GM19193 (cell line): ENCODE measurements around the gene CA7.

Experiments used
- POLR2A ChIP-seq: IDR thresholded peaks from 4 replicates; pipeline ENCODE4 v1.6.1; 2011; ENCODE audit not compliant: insufficient read depth, insufficient read length; ENCODE audit errors: extremely low read depth

Gene CA7

GRCh38 chr16:66840883-66841282, 3.3 kb upstream of the CA7 start:
- TF ChIP-seq POLR2A: no peak

DNA sequence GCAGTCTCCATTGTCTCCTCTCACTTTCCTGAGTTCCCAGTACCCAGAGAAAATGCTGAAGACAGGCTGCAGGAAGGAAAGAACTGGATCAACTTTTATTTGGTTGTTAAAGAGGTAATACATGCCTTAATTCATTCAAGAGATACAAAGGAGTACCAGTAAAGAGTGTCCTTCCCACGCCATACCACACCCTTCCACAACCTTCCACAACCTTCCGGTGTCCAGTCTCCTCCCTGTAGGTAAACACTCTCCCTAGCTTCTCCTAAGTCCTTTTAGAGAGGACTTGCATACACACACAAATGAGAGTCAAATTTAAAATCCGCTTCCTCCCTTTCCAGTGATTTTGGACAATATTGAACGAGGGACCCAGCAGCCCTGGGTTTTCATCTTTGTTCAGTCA, 2.8 kb upstream of the CA7 start:
- TF ChIP-seq POLR2A: no peak

DNA sequence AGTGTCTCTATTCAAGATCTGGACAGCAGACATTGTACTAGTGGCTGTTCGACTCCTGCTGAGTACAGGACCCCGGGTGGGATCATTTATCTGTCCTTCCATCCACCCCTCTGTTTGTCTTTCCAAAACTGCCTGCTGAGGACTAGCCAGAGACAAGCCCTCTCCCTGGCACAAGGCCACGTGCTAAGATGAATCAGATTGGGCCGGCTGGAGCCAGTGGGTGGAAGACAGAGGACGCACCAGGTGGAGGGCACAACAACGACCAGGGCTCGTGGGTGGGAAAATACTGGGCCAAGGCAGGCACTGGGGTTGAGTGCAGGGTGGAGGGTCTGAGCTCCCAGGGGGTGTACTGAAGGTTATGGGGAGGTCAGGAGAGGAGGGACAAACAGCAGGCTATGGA, 1.4 kb upstream of the CA7 start:
- TF ChIP-seq POLR2A: no peak

- no peak for TF ChIP-seq POLR2A
Observed at GRCh38 chr16:66843191-66843590, 1.0 kb upstream of the CA7 start.

DNA sequence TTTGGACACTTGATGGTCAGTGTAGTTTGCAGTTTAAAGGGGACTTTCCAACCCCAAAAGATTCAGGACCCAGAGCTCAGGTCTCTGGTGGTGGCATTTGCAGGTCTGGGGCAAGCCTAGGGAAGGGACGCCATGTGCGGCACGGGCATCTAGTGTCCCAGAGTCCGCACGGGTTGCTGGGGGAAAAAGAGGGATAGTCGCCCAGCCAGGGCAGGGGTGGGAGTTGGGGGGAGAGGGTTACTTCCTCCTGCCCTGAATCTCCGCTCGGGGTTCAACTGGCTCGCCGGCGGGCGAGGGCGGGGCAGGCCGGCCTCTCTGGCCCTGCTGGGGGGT, 239 bp upstream of the CA7 start:
- TF ChIP-seq POLR2A: no peak

DNA sequence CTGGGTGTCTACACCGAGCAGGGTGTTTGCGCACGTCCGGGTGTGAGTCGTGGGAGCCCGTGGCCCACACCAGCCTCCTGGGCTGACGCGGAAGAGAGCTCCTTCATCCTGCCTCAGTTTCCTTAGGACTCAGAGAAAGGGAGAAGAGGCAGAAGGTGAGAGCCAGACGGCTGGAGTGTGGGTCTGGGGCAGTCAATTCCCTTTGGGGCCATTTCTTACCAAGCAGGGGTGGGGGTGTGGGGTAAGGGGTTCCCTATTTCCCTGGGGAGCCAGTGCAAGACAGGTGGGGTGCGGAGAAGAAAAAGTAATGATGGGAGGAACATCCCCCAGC, 831 bp downstream of the CA7 start:
- TF ChIP-seq POLR2A: no peak

GRCh38 chr16:66845791-66846221, 1.6 kb downstream of the CA7 start:
- TF ChIP-seq POLR2A: no peak

GRCh38 chr16:66846266-66846665, 2.1 kb downstream of the CA7 start:
- no peak for TF ChIP-seq POLR2A

DNA sequence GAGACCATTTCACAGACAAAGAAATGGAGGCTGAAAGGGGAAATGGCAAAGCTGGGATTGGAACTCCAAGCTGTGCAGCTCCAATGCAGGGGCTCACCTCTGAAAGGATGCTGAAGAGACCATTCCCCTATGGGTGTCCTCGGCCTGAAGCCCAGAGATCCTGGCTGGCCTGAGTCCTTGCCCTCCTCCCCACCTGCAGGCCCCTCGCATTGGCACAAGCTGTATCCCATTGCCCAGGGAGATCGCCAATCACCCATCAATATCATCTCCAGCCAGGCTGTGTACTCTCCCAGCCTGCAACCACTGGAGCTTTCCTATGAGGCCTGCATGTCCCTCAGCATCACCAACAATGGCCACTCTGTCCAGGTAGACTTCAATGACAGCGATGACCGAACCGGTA, 2.6 kb downstream of the CA7 start:
- TF ChIP-seq POLR2A: no peak

GRCh38 chr16:66847533-66848067, 3.4 kb downstream of the CA7 start:
- TF ChIP-seq POLR2A: no peak

DNA sequence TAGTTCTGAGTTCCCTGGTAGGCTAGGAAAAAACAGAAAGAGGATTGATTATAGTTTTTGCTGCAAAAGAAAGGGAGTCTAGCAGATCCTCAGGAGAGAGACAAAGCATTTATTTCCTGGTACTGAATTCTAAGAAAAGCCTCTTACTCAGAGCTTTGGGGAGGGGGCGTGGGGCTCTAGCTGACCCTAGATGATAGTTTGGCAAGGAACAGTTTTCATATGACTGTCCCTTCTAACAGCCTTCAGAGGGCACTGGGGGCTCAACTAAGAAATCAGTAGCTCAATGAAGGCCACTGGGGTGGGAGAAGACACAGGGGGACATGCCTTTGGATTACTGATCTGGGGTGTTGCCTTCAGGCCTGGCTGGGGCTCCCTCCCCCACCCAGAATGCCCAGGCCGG, 4.0 kb downstream of the CA7 start:
- no peak for TF ChIP-seq POLR2A

- TF ChIP-seq POLR2A: no peak
Observed at GRCh38 chr16:66849021-66849420, 4.8 kb downstream of the CA7 start.

- no peak for TF ChIP-seq POLR2A
Observed at GRCh38 chr16:66849549-66849948, 5.3 kb downstream of the CA7 start.

DNA sequence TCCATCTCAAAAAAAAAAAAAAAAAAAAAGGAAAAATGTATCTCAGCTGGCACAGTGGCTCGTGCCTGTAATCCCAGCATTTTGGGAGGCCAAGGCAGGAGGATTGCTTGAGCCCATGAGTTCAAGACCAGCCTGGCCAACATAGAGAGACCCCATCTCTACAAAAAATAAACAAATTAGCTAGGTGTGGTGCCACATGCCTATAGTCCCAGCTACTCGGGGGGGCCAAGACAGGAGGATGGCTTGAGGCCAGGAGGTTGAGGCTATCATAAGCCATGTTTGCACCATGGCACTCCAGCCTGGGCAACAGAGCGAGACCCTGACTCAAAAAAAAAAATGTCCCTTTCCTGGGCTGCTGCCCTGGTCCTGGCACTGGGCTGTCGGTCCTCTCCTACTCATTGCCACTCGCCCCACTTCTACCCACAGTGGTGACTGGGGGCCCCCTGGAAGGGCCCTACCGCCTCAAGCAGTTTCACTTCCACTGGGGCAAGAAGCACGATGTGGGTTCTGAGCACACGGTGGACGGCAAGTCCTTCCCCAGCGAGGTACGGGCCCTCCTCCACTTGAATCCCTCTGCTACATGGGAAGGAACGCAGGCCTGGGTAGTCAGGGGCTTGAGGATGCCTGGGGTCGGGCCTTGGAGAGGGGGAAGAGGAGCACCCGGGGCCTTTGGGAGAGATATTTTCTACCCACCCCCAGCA, 6.1 kb downstream of the CA7 start:
- TF ChIP-seq POLR2A: no peak

DNA sequence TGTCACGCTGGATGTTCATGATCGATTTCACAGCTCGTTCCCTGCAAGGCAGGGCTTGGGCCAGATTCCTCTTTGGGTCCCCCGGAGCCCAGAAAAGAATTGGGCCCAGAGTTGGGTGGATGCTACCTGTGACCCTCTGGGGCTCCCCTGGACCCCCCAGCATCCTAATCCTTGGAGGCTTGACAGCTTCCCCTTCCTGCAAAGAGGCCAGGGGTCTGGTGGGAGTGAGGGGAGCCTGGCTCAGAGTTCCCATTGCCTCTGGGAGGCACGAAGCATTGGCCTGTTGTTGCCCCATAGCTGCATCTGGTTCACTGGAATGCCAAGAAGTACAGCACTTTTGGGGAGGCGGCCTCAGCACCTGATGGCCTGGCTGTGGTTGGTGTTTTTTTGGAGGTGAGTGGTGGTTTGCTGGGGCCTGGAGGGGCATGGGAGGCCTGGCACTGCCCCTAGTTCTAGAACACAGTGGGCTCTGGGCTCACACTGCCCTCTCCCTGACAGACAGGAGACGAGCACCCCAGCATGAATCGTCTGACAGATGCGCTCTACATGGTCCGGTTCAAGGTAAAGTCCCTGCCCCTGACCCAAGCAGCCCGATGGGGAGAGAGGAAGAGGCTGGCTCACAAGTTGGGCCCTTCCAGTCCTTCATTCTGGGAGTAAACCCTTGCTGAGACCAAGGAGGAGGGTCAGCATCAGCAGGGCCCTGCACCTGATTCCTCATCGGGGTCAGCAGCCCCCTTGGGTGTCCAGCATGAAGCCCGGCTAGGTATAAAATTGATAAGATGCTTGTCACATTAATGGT, 7.2 kb downstream of the CA7 start:
- no peak for TF ChIP-seq POLR2A
